ENCODE results near the gene COLEC12. TPM values are rescaled to one million over a fixed set of nuclear protein-coding genes. Genes with fewer than 3 reads are reported as not detected.

The COLEC12 gene
- total and polyA plus RNA-seq, 2 experiments from 2014 or later, result 19.4 to 25.9 TPM

DNA sequence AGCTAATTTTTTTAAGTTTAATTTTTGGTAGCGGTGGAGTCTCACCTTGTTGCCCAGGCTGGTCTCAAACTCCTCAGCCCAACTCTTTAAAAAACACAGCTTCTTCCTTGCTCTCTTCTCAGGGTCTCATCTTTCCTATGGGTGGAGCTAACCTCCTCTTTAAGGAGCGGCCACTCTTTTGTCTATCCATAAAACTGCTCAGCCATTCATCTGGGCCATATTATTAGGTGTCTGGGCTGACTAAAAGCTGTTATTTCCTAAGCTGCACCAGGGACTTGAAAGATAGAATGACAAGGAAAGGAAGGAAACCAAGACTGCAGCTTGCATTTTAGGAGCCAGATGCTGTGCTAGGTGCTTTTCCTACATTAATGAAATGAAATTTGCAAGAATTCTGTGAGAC is 196.9 kb downstream of the COLEC12 start:
- no peak overlapping the region for H3K4me2 ChIP-seq (ENCODE audit: unreplicated experiment)
- H4K20me1 ChIP-seq (ENCODE audit: insufficient read depth), result no peaks in the 10 kb centered on the region
- H3K9ac ChIP-seq, result no peak overlapping the region
- no peaks in the 10 kb centered on the region for H3K9me2 ChIP-seq (ENCODE audit: insufficient read depth)
- no peak for TF ChIP-seq EZH2phosphoT487 (IDR thresholded peaks at IDR 0.05; ENCODE audit: insufficient read depth, low read depth)
- no peak for TF ChIP-seq EZH2 (IDR thresholded peaks at IDR 0.05; ENCODE audit: insufficient read depth, poor library complexity, severe bottlenecking)
- 98 to 100% methylated on average over 2 of the region's 2 CpGs for WGBS, 2 experiments (ENCODE audit: low coverage in 1 of 2, low lambda C conversion rate in 2 of 2, missing lambda C conversion rate in 2 of 2)
- no peaks in the 10 kb centered on the region for H3K79me2 ChIP-seq (ENCODE audit: insufficient read depth)
- in situ Hi-C loops (cut with MboI), result no loop called here
- DNase-seq, result no peak
- no peaks in the 10 kb centered on the region for H3K4me1 ChIP-seq (ENCODE audit: insufficient read depth)
- H3K36me3 ChIP-seq (ENCODE audit: low read depth), result no peaks in the 10 kb centered on the region
- no peak overlapping the region for H2AFZ ChIP-seq
- no peaks in the 10 kb centered on the region for H3F3A ChIP-seq (ENCODE audit: insufficient read depth)
- H3K9me3 ChIP-seq (ENCODE audit: low read depth), result no peaks in the 10 kb centered on the region
- H3K27ac ChIP-seq, result no peak overlapping the region
- H3K27me3 ChIP-seq (replicated peaks; ENCODE audit: insufficient read depth), result no peaks in the 10 kb centered on the region
- H3K4me3 ChIP-seq, result no peak overlapping the region

GRCh38 chr18:303011-303410 is 197.5 kb downstream of the COLEC12 start:
- WGBS, 2 experiments (ENCODE audit: low coverage in 1 of 2, low lambda C conversion rate in 2 of 2, missing lambda C conversion rate in 2 of 2), result 36% methylated on average over 1 of the region's 1 CpG
- H3K4me1 ChIP-seq (ENCODE audit: insufficient read depth), result no peaks in the 10 kb centered on the region

GRCh38 chr18:302097-302496 is 198.4 kb downstream of the COLEC12 start:
- Histone ChIP-seq H3K9me2 (ENCODE audit: insufficient read depth) (no peaks in the 10 kb centered on the region), H3K36me3 (ENCODE audit: low read depth) (no peaks in the 10 kb centered on the region), H3K27me3 (replicated peaks; ENCODE audit: insufficient read depth) (no peaks in the 10 kb centered on the region), H3K79me2 (ENCODE audit: insufficient read depth) (no peaks in the 10 kb centered on the region), H3K27ac (no peak overlapping the region), H3K4me2 (ENCODE audit: unreplicated experiment) (no peak overlapping the region), H3K4me3 (no peak overlapping the region), H3F3A (ENCODE audit: insufficient read depth) (no peaks in the 10 kb centered on the region), H2AFZ (no peak overlapping the region), H3K9me3 (ENCODE audit: low read depth) (no peaks in the 10 kb centered on the region), H4K20me1 (ENCODE audit: insufficient read depth) (no peaks in the 10 kb centered on the region), H3K9ac (no peak overlapping the region), H3K4me1 (ENCODE audit: insufficient read depth) (no peaks in the 10 kb centered on the region)
- DNase-seq, result no peak
- in situ Hi-C loops (cut with MboI), result no loop called here
- 80 to 82% methylated on average over 7 of the region's 7 CpGs for WGBS, 2 experiments (ENCODE audit: low coverage in 1 of 2, low lambda C conversion rate in 2 of 2, missing lambda C conversion rate in 2 of 2)
- TF ChIP-seq EZH2 (IDR thresholded peaks at IDR 0.05; ENCODE audit: insufficient read depth, poor library complexity, severe bottlenecking), result no peak
- no peak for TF ChIP-seq EZH2phosphoT487 (IDR thresholded peaks at IDR 0.05; ENCODE audit: insufficient read depth, low read depth)

More at GRCh38 chr18:303011-303410, 197.5 kb downstream of the COLEC12 start:
- Histone ChIP-seq H3F3A (ENCODE audit: insufficient read depth) (no peaks in the 10 kb centered on the region), H3K27me3 (replicated peaks; ENCODE audit: insufficient read depth) (no peaks in the 10 kb centered on the region), H3K9ac (no peak overlapping the region), H3K4me2 (ENCODE audit: unreplicated experiment) (no peak overlapping the region), H4K20me1 (ENCODE audit: insufficient read depth) (no peaks in the 10 kb centered on the region), H3K9me3 (ENCODE audit: low read depth) (no peaks in the 10 kb centered on the region), H3K9me2 (ENCODE audit: insufficient read depth) (no peaks in the 10 kb centered on the region), H2AFZ (no peak overlapping the region), H3K27ac (no peak overlapping the region), H3K79me2 (ENCODE audit: insufficient read depth) (no peaks in the 10 kb centered on the region), H3K4me3 (no peak overlapping the region), H3K36me3 (ENCODE audit: low read depth) (no peaks in the 10 kb centered on the region)
- TF ChIP-seq EZH2 (IDR thresholded peaks at IDR 0.05; ENCODE audit: insufficient read depth, poor library complexity, severe bottlenecking) (no peak), EZH2phosphoT487 (IDR thresholded peaks at IDR 0.05; ENCODE audit: insufficient read depth, low read depth) (no peak)
- no peak for DNase-seq
- in situ Hi-C loops (cut with MboI), result no loop called here

GRCh38 chr18:297936-298335 is 202.6 kb downstream of the COLEC12 start:
- Histone ChIP-seq H4K20me1 (ENCODE audit: insufficient read depth) (no peaks in the 10 kb centered on the region), H3K27me3 (replicated peaks; ENCODE audit: insufficient read depth) (no peaks in the 10 kb centered on the region), H3K4me1 (ENCODE audit: insufficient read depth) (peaks cover 14% of the 10 kb centered on the region; the same call in 1 of the 2 replicates), H3K79me2 (ENCODE audit: insufficient read depth) (no peaks in the 10 kb centered on the region), H3K4me2 (ENCODE audit: unreplicated experiment) (no peak overlapping the region), H3F3A (ENCODE audit: insufficient read depth) (peaks cover 10% of the 10 kb centered on the region; the same call in 1 of the 2 replicates), H3K9me2 (ENCODE audit: insufficient read depth) (no peaks in the 10 kb centered on the region), H2AFZ (no peak overlapping the region), H3K36me3 (ENCODE audit: low read depth) (no peaks in the 10 kb centered on the region), H3K9me3 (ENCODE audit: low read depth) (no peaks in the 10 kb centered on the region), H3K4me3 (no peak overlapping the region), H3K27ac (no peak overlapping the region), H3K9ac (no peak overlapping the region)
- TF ChIP-seq EZH2phosphoT487 (IDR thresholded peaks at IDR 0.05; ENCODE audit: insufficient read depth, low read depth) (no peak), EZH2 (IDR thresholded peaks at IDR 0.05; ENCODE audit: insufficient read depth, poor library complexity, severe bottlenecking) (no peak)
- DNase-seq, result peak; percentile 39
- in situ Hi-C loops (cut with MboI), result no loop called here
- 70 to 83% methylated on average over 2 of the region's 2 CpGs for WGBS, 2 experiments (ENCODE audit: low coverage in 1 of 2, low lambda C conversion rate in 2 of 2, missing lambda C conversion rate in 2 of 2)

Measured in GM23248 (cell line).